Adrenal gland (tissue), 12 donors: Measurements from ENCODE around the gene MALRD1. TPM values are rescaled to one million over a fixed set of nuclear protein-coding genes. Genes with fewer than 3 reads are reported as not detected.

Experiments used
- DNase-seq, 7 donors: peaks; one replicate each; pipeline ENCODE4 v3.0.0-alpha.2; 2019 to 2020
- H3K27ac ChIP-seq, 5 donors: fragments of 200-600 bp; sonication (generic) in 4 of 5; 1 replicate in 3 of 5; 2 replicates in 2 of 5; pipeline versions ENCODE4 v1.5.1 to v1.8.0; 2016 to 2020; ENCODE audit warnings: mild to moderate bottlenecking in 1 of 5
- H3K27me3 ChIP-seq: fragments of 200-600 bp; 2 replicates; pipeline ENCODE4 v1.8.0; 2021
- H3K36me3 ChIP-seq, 2 donors: fragments of 200-600 bp; replicated peaks in 1 of 2; 1 replicate in 1 of 2; 2 replicates in 1 of 2; pipeline versions ENCODE4 v1.5.1 to v1.8.0; 2018 to 2022
- H3K4me1 ChIP-seq, 2 donors: fragments of 200-600 bp; replicated peaks in 1 of 2; 1 replicate in 1 of 2; 2 replicates in 1 of 2; pipeline versions ENCODE4 v1.5.1 to v1.8.0; 2018 to 2021
- H3K4me3 ChIP-seq, 4 donors: fragments of 200-600 bp; sonication (generic) in 3 of 4; one replicate each; pipeline ENCODE4 v1.5.1; 2016 to 2018
- H3K9me3 ChIP-seq, 3 donors: fragments of 200-600 bp; sonication (generic) in 1 of 3; replicated peaks in 1 of 3; 1 replicate in 2 of 3; 2 replicates in 1 of 3; pipeline versions ENCODE4 v1.5.1 to v1.8.0; 2016 to 2021
- CTCF ChIP-seq, 6 experiments: fragments of 450-650 bp in 4 of 6; fragments of 200-600 bp in 2 of 6; sonication (generic) in 1 of 6; IDR thresholded peaks; 1 replicate in 5 of 6; 2 replicates in 1 of 6; pipeline versions ENCODE4 v1.5.1 to v1.8.0; 2016 to 2021; ENCODE audit warnings: antibody characterized with exemption in 6 of 6, mild to moderate bottlenecking in 2 of 6, moderate library complexity in 1 of 6
- POLR2A ChIP-seq, 2 donors: fragments of 450-650 bp; IDR thresholded peaks; one replicate each; pipeline ENCODE4 v1.6.1; 2017; ENCODE audit warnings: antibody characterized with exemption in 2 of 2, mild to moderate bottlenecking in 2 of 2, moderate library complexity in 1 of 2
- WGBS, 4 donors: extraction: QIAGEN DNeasy Blood & Tissue Kit in 2 of 4; methylation state at CpG; one replicate each; pipeline versions ENCODE4 v1.1.5 to v1.1.7; 2013 to 2017; 5-methylcytosine and 5-hydroxymethylcytosine counted together
- intact Hi-C, 2 donors: fragments of 100-400 bp; cut with DNase I; formaldehyde crosslinking; loops; one replicate each; pipeline versions ENCODE4 v1.14.1 to v1.15.0; 2022 to 2023
- polyA plus RNA-seq, 3 donors: library from polyadenylated mRNA; stranded (reverse); fragments of 200-250 nt in 2 of 3; fragments of 350-450 nt in 1 of 3; fragmentation: Illumina TruSeq in 1 of 3; extraction: RNeasy Lipid Tissue Mini Kit (QIAGEN cat#74804) in 1 of 3; gene quantifications; one replicate each; pipeline ENCODE4 v1.2.3, GENCODE V29; 2013 to 2014
- total RNA-seq, 9 donors: library from RNA; depleted of rRNA in 4 of 9; stranded (reverse); fragments of >200 nt in 4 of 9; fragments of 120-200 nt in 1 of 9; fragmentation: NEBNext Ultra II Directional in 1 of 9; extraction: Animal tissue kit (Norgen Biotek cat#: 25700) in 1 of 9; gene quantifications; one replicate each; pipeline versions ENCODE4 v1.1.0 to v1.2.4, GENCODE V29; 2013 to 2023
- donor health status: healthy with polysubstance abuse.
- donor health status: Bipolar disorder and iron deficiency.
- donor health status: DM: yes; HTN: yes; CAD: no.
- donor health status: DM: no; HTN: no; CAD: no.
- donor health status: DM: no; HTN: no; CAD: no.
- donor health status: DM: yes; HTN: yes; CAD: no.

The MALRD1 gene
- total and polyA plus RNA-seq, 12 donors, result 0.48 to 6.2 (median 1.9) TPM

GRCh38 chr10:19483421-19483820 lies 434.8 kb downstream of the MALRD1 start:
- no peak overlapping the region for H3K4me3 ChIP-seq
- intact Hi-C loops, result no loop called here

GRCh38 chr10:19488592-19489280 lies 440.1 kb downstream of the MALRD1 start:
- peak; percentile 13 to 52 (median 30) for DNase-seq

More at GRCh38 chr10:19483421-19483820, 434.8 kb downstream of the MALRD1 start:
- no peaks in the 10 kb centered on the region for H3K4me1 ChIP-seq
- no peaks in the 10 kb centered on the region for H3K27me3 ChIP-seq
- TF ChIP-seq POLR2A (IDR thresholded peaks at IDR 0.05), result no peak
- no peak for TF ChIP-seq CTCF (IDR thresholded peaks at IDR 0.05)
- H3K27ac ChIP-seq, result no peak overlapping the region
- 61 to 80% (median 66%) methylated on average over 2 of the region's 2 CpGs for WGBS, 4 donors
- no peaks in the 10 kb centered on the region for H3K36me3 ChIP-seq
- no peaks in the 10 kb centered on the region for H3K9me3 ChIP-seq
- DNase-seq, result no peak

GRCh38 chr10:19491166-19491565 lies 442.6 kb downstream of the MALRD1 start:
- Histone ChIP-seq H3K27ac (no peak overlapping the region), H3K9me3 (no peaks in the 10 kb centered on the region), H3K4me1 (no peaks in the 10 kb centered on the region), H3K4me3 (no peak overlapping the region), H3K27me3 (no peaks in the 10 kb centered on the region), H3K36me3 (no peaks in the 10 kb centered on the region)
- intact Hi-C loops, result no loop called here
- no peak for DNase-seq
- no peak for TF ChIP-seq CTCF (IDR thresholded peaks at IDR 0.05)
- TF ChIP-seq POLR2A (IDR thresholded peaks at IDR 0.05), result no peak
- 91 to 95% (median 94%) methylated on average over 2 of the region's 2 CpGs for WGBS, 4 donors

More at GRCh38 chr10:19488592-19489280, 440.1 kb downstream of the MALRD1 start:
- H3K4me3 ChIP-seq, result peak overlapping the region in 2 of 4 donors; percentile 1 to 49
- H3K4me1 ChIP-seq, result no peaks in the 10 kb centered on the region
- TF ChIP-seq POLR2A (IDR thresholded peaks at IDR 0.05) (no peak), CTCF (IDR thresholded peaks at IDR 0.05) (peak in 2 of 6 experiments; percentile 8 to 42)
- intact Hi-C loops, result no loop called here
- no peak overlapping the region for H3K27ac ChIP-seq
- 18 to 53% (median 39%) methylated on average over 16 to 23 of the region's 23 CpGs for WGBS, 4 donors
- no peaks in the 10 kb centered on the region for H3K36me3 ChIP-seq
- no peaks in the 10 kb centered on the region for H3K9me3 ChIP-seq
- H3K27me3 ChIP-seq, result no peaks in the 10 kb centered on the region

- Histone ChIP-seq H3K36me3 (no peaks in the 10 kb centered on the region), H3K9me3 (no peaks in the 10 kb centered on the region), H3K27ac (no peak overlapping the region), H3K27me3 (no peaks in the 10 kb centered on the region), H3K4me3 (no peak overlapping the region), H3K4me1 (no peaks in the 10 kb centered on the region)
- 88 to 97% (median 93%) methylated on average over 3 of the region's 3 CpGs for WGBS, 4 donors
- no peak for DNase-seq
- TF ChIP-seq CTCF (IDR thresholded peaks at IDR 0.05) (no peak), POLR2A (IDR thresholded peaks at IDR 0.05) (no peak)
- intact Hi-C loops, result no loop called here
Measured at GRCh38 chr10:19493917-19494316, 445.3 kb downstream of the MALRD1 start.
